A204.1 (cell line): ENCODE results near the gene IL12A.

Source experiments
- FAIRE-seq: peaks from 2 replicates; lab custom pipeline; 2012; peaks lifted over from hg19 to GRCh38; lab: Jason Lieb, UNC

The IL12A gene

DNA sequence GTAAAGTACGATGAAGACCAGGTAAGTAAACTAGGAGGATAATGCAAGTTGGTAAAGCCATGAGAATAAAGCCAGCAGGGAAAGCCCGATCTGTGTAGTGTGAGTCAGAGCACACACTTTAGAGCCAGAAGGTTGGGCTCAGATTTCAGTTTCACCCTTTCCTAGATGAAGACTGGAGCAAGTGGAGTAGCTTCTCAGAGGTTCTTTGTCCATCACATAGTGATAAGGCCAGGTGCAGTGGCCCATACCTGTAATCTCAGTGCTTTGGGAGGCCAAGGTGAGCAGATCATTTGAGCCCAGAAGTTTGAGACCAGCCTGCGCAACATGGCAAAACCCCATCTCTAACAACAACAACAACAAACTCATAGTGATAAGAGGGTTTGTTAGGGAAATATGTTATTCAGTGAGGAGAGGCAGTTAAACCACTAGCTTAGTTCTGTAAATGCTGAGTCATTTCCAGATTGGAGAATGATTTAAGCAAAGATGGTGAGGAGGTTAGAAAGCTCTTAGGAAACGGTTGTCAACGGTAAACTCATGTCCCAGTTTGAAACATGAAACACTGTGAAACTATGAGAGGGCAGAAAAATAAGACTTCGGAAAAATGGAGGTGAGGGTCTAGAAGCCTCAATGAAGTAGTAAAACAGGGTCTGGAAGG, 39.0 kb downstream of the IL12A start:
- no peak for FAIRE-seq

DNA sequence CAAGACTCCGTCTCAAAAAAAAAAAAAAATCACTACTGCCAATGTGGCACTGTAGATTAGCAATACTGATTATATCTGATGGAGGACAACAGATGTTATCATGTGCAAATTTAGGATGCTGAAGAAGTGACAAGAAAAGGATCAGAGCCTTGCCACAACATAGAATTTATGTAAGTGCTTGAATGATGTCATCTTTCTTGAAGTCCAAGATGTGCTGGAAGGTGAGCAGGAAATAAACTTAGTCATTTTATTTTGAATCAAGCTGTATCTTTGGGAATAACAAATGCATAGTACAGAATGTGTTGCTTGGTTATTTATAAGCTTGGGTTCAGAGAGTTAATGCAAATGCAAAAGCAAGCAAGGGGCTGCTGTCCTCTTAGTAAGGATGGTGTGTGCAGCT, 47.1 kb downstream of the IL12A start:
- FAIRE-seq: no peak

DNA sequence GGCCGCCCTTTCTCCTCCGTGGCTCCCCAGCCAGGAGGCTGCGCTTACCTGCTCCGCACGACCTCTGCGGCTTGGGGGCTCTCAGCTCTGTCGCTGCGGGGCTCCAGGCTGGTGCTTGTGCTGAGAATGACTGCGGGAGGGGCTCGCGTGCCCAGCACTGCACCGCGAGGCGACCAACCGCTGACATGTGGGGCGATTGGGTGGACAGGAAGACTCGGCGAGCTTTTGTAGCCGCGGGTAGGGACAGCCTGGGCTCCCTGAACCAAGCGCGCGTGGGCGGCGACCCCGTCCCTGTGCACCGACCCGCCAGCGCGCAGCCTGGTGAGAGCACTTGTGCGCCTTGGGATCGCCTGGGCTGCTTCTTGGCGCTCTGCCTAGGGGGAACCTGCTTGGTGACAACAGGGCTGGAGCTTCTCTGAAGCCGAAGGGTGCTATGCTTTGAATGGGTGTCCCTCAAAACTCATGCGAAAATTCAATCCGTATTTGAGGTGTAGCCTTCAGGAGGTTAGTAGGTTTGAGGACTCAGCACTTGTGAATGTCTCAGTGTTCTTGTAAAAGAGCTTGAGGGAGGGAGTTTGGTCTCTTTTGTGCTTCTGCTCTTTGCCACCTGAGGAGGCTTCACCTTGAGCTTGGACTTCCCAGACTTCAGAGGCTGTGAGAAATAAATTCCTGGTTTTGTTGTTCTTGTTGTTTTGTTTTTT, 50.4 kb downstream of the IL12A start:
- FAIRE-seq: no peak

DNA sequence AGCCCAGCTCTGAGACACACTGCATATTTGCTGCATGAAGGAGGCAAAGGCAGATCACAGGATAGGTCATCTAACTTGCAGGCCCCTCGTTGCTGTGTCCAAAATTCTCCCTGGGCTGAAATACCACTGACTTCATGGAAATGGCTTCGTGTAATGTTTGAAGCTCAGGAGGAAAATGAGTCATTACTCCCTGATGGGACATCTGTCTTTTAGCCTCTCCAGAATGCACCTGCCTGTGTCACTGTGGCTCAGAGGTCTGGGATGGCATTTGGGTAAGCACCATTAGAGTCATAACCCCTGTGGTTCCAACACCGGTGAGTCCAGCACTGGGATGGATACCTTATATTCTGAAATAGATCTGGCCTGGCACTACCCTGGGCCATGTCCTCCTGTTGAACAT, 51.5 kb downstream of the IL12A start:
- FAIRE-seq: no peak

DNA sequence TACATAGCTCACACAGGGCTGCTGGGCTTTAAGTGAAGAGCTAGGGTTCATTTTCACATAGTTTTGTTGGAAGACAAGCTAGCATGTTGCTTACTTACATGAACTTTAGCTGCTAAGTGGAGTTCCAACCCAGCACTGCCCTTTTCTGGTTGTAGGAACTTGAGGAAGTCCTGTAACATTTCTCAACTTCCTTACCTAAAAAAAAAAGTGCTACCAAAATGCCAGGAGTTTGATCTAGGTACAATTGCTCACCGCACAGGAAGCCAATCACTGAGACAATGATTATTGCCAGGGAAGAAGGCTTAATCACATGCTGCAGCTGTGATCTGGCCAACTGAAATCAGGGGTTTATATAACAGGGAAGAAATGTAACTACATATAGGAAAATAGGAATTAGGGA, 52.8 kb downstream of the IL12A start:
- FAIRE-seq: no peak

DNA sequence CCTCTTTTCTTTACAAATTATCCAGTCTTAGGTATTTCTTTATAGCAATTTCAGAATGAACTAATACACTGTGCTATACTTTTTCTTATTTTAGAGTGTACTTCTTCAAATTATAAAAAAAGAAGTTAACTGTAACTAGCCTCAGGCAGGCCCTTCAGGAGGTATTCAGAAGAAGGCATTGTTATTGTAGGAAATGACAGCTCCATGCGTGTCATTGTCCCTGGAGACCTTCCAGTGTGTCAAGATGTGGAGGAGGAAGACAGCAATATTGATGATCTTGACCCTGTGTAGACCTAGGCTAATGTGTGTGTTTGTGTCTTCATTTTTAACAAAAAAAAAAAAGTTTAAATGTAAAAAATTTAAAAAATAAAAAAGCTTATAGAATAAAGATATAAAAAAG, 55.5 kb downstream of the IL12A start:
- no peak for FAIRE-seq
